Prostate gland (tissue), 2 donors: ENCODE measurements around the gene IFIT1. TPM values are rescaled to one million over a fixed set of nuclear protein-coding genes. Genes with fewer than 3 reads are reported as not detected.

Source experiments
- DNase-seq: peaks from one replicate; pipeline ENCODE4 v3.0.0-alpha.2; 2019; ENCODE audit warnings: low spot score
- H3K27ac ChIP-seq, 2 donors: fragments of 200-600 bp; sonication (generic); 2 replicates each; pipeline ENCODE4 v1.5.1; 2017 to 2019
- H3K27me3 ChIP-seq: fragments of 200-600 bp; sonication (generic); replicated peaks from 2 replicates; pipeline ENCODE4 v1.5.1; 2019; ENCODE audit not compliant: insufficient read depth
- H3K36me3 ChIP-seq, 2 donors: fragments of 200-600 bp; sonication (generic); 1 replicate in 1 of 2; 2 replicates in 1 of 2; pipeline versions ENCODE4 v1.5.1 to v1.8.1; 2017 to 2019
- H3K4me1 ChIP-seq: fragments of 200-600 bp; sonication (generic); replicated peaks from 2 replicates; pipeline ENCODE4 v1.5.1; 2019
- H3K4me3 ChIP-seq, 2 donors: fragments of 200-600 bp; sonication (generic); 2 replicates each; pipeline ENCODE4 v1.5.1; 2017 to 2019
- H3K9me3 ChIP-seq: fragments of 200-600 bp; sonication (generic); 2 replicates; pipeline ENCODE4 v1.5.1; 2017
- POLR2A ChIP-seq: fragments of 450-650 bp; IDR thresholded peaks from one replicate; pipeline ENCODE4 v1.6.1; 2016; ENCODE audit warnings: antibody characterized with exemption, mild to moderate bottlenecking
- POLR2AphosphoS5 ChIP-seq: sonication (generic); formaldehyde crosslinking; IDR thresholded peaks from one replicate; pipeline ENCODE4 v1.6.1; 2017; ENCODE audit warnings: antibody characterized with exemption
- WGBS: methylation state at CpG from one replicate; pipeline ENCODE4 v1.1.5; 2018; 5-methylcytosine and 5-hydroxymethylcytosine counted together
- intact Hi-C: fragments of 100-400 bp; cut with DNase I; formaldehyde crosslinking; loops from one replicate; pipeline ENCODE4 v1.14.2; 2022
- total RNA-seq, 2 donors: library from RNA; depleted of rRNA; stranded (reverse); fragments of >200 nt; gene quantifications; one replicate each; pipeline ENCODE4 v1.1.0, GENCODE V29; 2016
- TF ChIP-seq, protein P1 (sequence below), 4 experiments: fragments of 200-600 bp in 2 of 4; fragments of 450-650 bp in 2 of 4; sonication (generic) in 2 of 4; IDR thresholded peaks; 1 replicate in 3 of 4; 2 replicates in 1 of 4; pipeline ENCODE4 v1.5.1; 2016 to 2019; ENCODE audit warnings: antibody characterized with exemption in 4 of 4, mild to moderate bottlenecking in 2 of 4, moderate library complexity in 2 of 4

Gene IFIT1
- total RNA-seq, 2 donors from 2014 or later, result 7.6 to 17.4 TPM

DNA sequence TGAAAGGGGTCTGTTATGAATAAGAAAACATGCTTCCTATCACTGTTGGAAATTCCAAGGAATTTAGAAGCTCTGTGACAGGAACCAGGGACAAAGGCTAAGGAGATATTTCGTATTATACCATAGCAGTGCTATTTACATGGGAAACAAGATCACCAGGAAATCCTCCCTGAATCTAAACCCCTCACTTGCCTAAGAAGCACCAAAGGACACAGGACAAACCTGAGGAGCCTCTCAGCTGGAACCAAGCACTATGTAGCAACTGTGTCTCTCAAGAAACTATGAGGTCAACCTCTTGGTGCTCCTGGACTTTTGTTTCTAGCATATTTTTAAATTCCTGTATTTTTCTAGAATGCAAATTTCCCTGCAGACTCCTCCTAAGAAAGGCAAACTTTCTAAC is 35.3 kb upstream of the IFIT1 start:
- no peaks in the 10 kb centered on the region for H3K9me3 ChIP-seq
- DNase-seq, result no peak
- TF ChIP-seq, protein P1, sequence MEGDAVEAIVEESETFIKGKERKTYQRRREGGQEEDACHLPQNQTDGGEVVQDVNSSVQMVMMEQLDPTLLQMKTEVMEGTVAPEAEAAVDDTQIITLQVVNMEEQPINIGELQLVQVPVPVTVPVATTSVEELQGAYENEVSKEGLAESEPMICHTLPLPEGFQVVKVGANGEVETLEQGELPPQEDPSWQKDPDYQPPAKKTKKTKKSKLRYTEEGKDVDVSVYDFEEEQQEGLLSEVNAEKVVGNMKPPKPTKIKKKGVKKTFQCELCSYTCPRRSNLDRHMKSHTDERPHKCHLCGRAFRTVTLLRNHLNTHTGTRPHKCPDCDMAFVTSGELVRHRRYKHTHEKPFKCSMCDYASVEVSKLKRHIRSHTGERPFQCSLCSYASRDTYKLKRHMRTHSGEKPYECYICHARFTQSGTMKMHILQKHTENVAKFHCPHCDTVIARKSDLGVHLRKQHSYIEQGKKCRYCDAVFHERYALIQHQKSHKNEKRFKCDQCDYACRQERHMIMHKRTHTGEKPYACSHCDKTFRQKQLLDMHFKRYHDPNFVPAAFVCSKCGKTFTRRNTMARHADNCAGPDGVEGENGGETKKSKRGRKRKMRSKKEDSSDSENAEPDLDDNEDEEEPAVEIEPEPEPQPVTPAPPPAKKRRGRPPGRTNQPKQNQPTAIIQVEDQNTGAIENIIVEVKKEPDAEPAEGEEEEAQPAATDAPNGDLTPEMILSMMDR (IDR thresholded peaks at IDR 0.05), result no peak
- TF ChIP-seq POLR2AphosphoS5, result no peak
- TF ChIP-seq POLR2A, result no peak
- intact Hi-C loops, result no loop called here
- no peaks in the 10 kb centered on the region for H3K4me1 ChIP-seq
- H3K36me3 ChIP-seq, result no peaks in the 10 kb centered on the region
- 90% methylated on average over 1 of the region's 1 CpG for WGBS
- no peak overlapping the region for H3K27ac ChIP-seq
- H3K27me3 ChIP-seq, result no peaks in the 10 kb centered on the region
- H3K4me3 ChIP-seq, result no peak overlapping the region

DNA sequence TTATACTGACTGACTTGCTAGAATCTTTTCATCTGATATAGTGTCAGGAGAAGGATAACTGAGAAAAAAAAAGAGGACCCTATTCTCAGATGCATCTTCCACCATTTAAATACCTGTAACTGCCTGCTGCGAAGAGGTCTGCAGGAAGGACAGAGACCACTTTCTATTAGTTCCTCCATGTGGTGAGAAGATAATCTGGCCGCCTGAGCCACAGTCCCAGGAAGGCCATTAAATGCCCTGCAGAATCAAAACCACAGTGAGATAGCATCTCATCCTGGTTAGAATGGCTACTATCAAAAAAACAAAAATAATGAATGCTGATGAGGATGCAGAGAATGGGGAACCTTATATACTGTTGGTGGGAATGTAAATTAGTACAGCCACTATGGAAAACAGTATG is 34.4 kb upstream of the IFIT1 start:
- Histone ChIP-seq H3K36me3 (no peaks in the 10 kb centered on the region), H3K4me1 (no peaks in the 10 kb centered on the region), H3K9me3 (no peaks in the 10 kb centered on the region), H3K27ac (no peak overlapping the region), H3K27me3 (no peaks in the 10 kb centered on the region), H3K4me3 (no peak overlapping the region)
- no peak for DNase-seq
- 85% methylated on average over 2 of the region's 2 CpGs for WGBS
- intact Hi-C loops, result no loop called here
- no peak for TF ChIP-seq POLR2A
- no peak for TF ChIP-seq POLR2AphosphoS5
- TF ChIP-seq, protein P1 (IDR thresholded peaks at IDR 0.05), result no peak

DNA sequence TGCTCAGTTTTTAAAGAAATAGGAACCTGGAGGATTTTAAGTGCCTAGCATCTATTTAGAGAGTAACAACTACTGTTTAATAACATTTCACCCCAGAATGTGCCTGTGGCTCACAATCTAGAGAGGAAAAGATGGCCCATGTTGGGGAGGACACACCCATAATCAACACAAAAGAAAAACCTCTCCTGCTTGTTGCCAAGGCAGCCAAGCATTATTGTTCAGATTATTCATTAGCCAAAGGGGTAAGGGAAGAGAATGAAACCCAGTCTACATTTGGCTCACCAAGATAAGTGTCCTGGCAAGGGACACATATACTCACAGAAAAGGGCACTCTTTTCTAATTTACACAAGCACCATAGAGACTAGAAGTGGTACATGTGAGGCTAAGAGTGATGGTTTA is 32.3 kb upstream of the IFIT1 start:
- peaks cover 3% of the 10 kb centered on the region for H3K4me1 ChIP-seq
- DNase-seq, result no peak
- H3K27ac ChIP-seq, result no peak overlapping the region
- H3K27me3 ChIP-seq, result no peaks in the 10 kb centered on the region
- intact Hi-C loops, result no loop called here
- TF ChIP-seq POLR2A (no peak), POLR2AphosphoS5 (no peak)
- TF ChIP-seq, protein P1 (IDR thresholded peaks at IDR 0.05), result no peak
- no peaks in the 10 kb centered on the region for H3K36me3 ChIP-seq
- no peak overlapping the region for H3K4me3 ChIP-seq
- H3K9me3 ChIP-seq, result no peaks in the 10 kb centered on the region

DNA sequence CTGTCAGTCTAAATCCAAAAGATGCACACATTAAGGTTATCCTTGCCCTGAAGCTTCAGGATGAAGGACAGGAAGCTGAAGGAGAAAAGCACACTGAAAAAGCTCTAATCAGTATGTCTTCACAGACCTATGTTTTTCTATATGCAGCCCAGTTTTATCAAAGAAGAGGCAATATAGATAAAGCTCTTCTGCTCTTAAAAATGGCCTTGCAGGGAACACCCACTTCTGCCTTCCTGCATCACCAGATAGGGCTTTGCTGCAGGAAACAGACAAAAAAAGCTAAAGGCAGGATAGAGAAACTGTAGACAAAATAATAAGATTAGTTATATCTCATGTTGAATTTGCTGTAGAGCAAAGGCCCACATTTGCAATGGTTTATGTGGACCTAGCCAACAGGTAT is 29.5 kb upstream of the IFIT1 start:
- Histone ChIP-seq H3K4me1 (peaks cover 3% of the 10 kb centered on the region), H3K36me3 (no peaks in the 10 kb centered on the region), H3K27ac (no peak overlapping the region), H3K4me3 (no peak overlapping the region), H3K9me3 (no peaks in the 10 kb centered on the region), H3K27me3 (no peaks in the 10 kb centered on the region)
- intact Hi-C loops, result no loop called here
- DNase-seq, result no peak
- TF ChIP-seq POLR2AphosphoS5 (no peak), POLR2A (no peak)
- TF ChIP-seq, protein P1 (IDR thresholded peaks at IDR 0.05), result no peak

DNA sequence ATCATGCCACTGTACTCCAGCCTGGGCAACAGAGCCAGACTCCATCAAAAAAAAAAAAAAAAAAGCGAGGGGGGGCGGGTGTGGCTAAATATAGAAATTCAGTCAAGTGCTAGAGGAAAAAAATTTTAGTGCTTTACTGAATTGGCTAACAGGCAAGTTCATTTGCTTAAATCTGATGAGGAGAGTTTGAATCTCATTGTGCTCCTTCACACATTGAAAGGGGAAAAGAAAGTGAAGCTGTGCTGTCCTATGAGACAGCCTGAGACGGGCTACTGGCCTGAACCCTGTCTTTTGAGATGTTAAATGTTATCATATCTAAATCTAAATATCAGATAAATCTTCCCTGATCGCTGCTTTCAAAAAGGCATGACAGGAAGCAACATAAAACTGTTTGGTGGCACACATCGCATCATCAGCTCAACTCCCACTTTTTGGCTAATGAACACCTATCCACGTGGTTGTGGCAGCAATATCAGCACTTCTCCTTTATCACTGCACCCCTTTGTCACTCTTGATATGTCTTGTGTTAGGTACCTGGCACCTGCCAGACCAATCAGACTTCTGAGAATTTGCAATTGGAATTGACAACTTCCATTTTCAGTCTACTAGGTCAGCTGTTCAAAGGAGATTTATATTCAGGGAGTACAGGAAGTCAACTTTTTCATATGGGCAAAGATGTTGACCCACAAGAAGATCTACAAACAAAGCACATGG is 28.5 kb upstream of the IFIT1 start:
- 75% methylated on average over 6 of the region's 6 CpGs for WGBS
- Histone ChIP-seq H3K36me3 (no peaks in the 10 kb centered on the region), H3K27me3 (no peaks in the 10 kb centered on the region), H3K9me3 (no peaks in the 10 kb centered on the region), H3K4me3 (no peak overlapping the region), H3K4me1 (peaks cover 3% of the 10 kb centered on the region), H3K27ac (no peak overlapping the region)
- TF ChIP-seq, protein P1 (IDR thresholded peaks at IDR 0.05), result no peak
- TF ChIP-seq POLR2A, result no peak
- no peak for TF ChIP-seq POLR2AphosphoS5
- intact Hi-C loops, result no loop called here
- no peak for DNase-seq
